ENCODE data around the gene SLC66A2. TPM values are rescaled to one million over a fixed set of nuclear protein-coding genes. Genes with fewer than 3 reads are reported as not detected.

Gene SLC66A2
- total and polyA plus RNA-seq, 10 donors, result 28.7 to 61.9 (median 50.0) TPM

- TF ChIP-seq, protein P1, sequence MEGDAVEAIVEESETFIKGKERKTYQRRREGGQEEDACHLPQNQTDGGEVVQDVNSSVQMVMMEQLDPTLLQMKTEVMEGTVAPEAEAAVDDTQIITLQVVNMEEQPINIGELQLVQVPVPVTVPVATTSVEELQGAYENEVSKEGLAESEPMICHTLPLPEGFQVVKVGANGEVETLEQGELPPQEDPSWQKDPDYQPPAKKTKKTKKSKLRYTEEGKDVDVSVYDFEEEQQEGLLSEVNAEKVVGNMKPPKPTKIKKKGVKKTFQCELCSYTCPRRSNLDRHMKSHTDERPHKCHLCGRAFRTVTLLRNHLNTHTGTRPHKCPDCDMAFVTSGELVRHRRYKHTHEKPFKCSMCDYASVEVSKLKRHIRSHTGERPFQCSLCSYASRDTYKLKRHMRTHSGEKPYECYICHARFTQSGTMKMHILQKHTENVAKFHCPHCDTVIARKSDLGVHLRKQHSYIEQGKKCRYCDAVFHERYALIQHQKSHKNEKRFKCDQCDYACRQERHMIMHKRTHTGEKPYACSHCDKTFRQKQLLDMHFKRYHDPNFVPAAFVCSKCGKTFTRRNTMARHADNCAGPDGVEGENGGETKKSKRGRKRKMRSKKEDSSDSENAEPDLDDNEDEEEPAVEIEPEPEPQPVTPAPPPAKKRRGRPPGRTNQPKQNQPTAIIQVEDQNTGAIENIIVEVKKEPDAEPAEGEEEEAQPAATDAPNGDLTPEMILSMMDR (IDR thresholded peaks at IDR 0.05 in 8 of 11, conservative IDR thresholded peaks at IDR 0.05 in 3 of 11), result no peak
- TF ChIP-seq POLR2A (IDR thresholded peaks at IDR 0.05) (no peak), POLR2AphosphoS5 (IDR thresholded peaks at IDR 0.05) (no peak)
- Histone ChIP-seq H3K36me3 (peaks cover 0 to 87% (median 56%) of the 10 kb centered on the region in 6 donors), H3K4me1 (peaks cover 4 to 53% (median 24%) of the 10 kb centered on the region in 6 donors), H3K9me3 (peaks cover 0 to 17% (median 9%) of the 10 kb centered on the region in 8 donors), H3K27me3 (replicated peaks in 1 of 7) (no peaks in the 10 kb centered on the region), H3K4me3 (no peak overlapping the region), H3K27ac (no peak overlapping the region)
- peak; percentile 47 for DNase-seq
- WGBS, 5 donors, result 83 to 93% (median 84%) methylated on average over 14 to 17 of the region's 17 CpGs
- intact Hi-C loops (cut with DNase I; ENCODE audit: low total_unique reads), result loop anchor here (10.0 kb wide), 1 partner anchor 256 kb away; no protein-coding TSS in a partner anchor
Measured at GRCh38 chr18:79940814-79941472, 10.5 kb downstream of the SLC66A2 start.

DNA sequence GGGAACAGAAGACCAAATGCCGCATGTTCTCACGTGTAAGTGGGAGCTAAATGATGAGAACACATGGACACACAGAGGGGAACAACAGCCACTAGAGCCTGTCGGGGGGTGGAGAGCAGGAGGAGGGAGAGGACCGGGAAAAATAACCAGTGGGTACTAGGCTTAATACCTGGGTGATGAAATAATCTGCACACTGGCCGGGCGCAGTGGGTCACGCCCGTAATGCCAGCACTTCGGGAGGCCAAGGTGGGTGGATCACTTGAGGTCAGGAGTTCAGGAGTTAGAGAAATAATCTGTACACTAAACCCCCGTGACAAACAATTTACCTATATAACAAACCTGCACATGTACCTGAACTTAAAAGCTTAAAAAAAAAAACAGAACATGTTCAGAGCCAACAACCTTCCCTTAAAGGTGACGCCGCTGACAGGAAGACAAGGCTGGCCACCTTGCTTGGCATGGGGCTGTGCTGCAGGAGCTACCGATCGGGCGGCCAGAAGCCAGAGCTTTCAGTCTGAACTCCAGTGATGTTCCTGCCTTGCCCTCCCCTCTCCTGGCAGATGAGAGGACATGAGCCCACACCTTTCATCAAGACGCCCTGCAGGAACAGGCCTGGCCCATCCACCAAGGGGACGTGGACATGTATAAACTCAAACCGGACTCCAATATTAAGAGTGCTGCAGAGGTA, 11.2 kb downstream of the SLC66A2 start:
- DNase-seq, result no peak
- TF ChIP-seq, protein P1 (IDR thresholded peaks at IDR 0.05 in 8 of 11, conservative IDR thresholded peaks at IDR 0.05 in 3 of 11), result no peak
- TF ChIP-seq POLR2A (IDR thresholded peaks at IDR 0.05) (no peak), POLR2AphosphoS5 (IDR thresholded peaks at IDR 0.05) (no peak)

DNA sequence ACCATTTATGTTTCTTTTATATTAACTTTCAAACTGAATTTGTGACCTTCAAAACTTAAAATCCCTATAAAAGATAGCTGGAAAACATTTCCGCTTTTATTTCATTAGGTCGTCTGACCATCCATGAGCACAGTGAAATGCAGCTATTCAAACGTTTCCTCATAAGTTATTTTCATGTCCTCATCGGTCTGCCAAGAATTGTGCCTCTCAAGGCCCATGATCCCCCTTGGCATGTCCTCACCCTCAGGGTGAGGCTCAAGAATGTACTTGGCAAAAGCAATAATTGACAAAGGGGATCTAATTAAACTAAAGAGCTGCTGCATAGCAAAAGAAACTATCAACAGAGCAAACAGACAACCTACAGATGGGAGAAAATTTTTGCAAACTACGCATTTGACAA, 12.4 kb downstream of the SLC66A2 start:
- Histone ChIP-seq H3K36me3 (peaks cover 0 to 100% (median 68%) of the 10 kb centered on the region in 6 donors), H3K27me3 (replicated peaks in 1 of 7) (no peaks in the 10 kb centered on the region), H3K4me1 (peaks cover 0 to 49% (median 13%) of the 10 kb centered on the region in 6 donors), H3K9me3 (peaks cover 0 to 35% (median 21%) of the 10 kb centered on the region in 8 donors), H3K4me3 (no peak overlapping the region), H3K27ac (peak overlapping the region in 3 of 8 donors; percentile 3 to 29 (median 24))
- TF ChIP-seq, protein P1 (IDR thresholded peaks at IDR 0.05 in 8 of 11, conservative IDR thresholded peaks at IDR 0.05 in 3 of 11), result no peak
- TF ChIP-seq POLR2A (IDR thresholded peaks at IDR 0.05), result no peak
- TF ChIP-seq POLR2AphosphoS5 (IDR thresholded peaks at IDR 0.05), result no peak
- no peak for DNase-seq
- intact Hi-C loops (cut with DNase I; ENCODE audit: low total_unique reads), result no loop called here
- WGBS, 5 donors, result 68 to 80% (median 76%) methylated on average over 5 of the region's 5 CpGs

More for the DNA sequence above, 11.2 kb downstream of the SLC66A2 start:
- Histone ChIP-seq H3K4me1 (peaks cover 3 to 49% (median 19%) of the 10 kb centered on the region in 6 donors), H3K27me3 (replicated peaks in 1 of 7) (no peaks in the 10 kb centered on the region), H3K9me3 (peaks cover 0 to 23% (median 15%) of the 10 kb centered on the region in 8 donors), H3K27ac (no peak overlapping the region), H3K4me3 (no peak overlapping the region), H3K36me3 (peaks cover 0 to 89% (median 62%) of the 10 kb centered on the region in 6 donors)
- intact Hi-C loops (cut with DNase I; ENCODE audit: low total_unique reads), result loop anchor here (10.0 kb wide), 1 partner anchor 255 kb away; no protein-coding TSS in a partner anchor
- 92 to 98% (median 96%) methylated on average over 18 of the region's 18 CpGs for WGBS, 5 donors

DNA sequence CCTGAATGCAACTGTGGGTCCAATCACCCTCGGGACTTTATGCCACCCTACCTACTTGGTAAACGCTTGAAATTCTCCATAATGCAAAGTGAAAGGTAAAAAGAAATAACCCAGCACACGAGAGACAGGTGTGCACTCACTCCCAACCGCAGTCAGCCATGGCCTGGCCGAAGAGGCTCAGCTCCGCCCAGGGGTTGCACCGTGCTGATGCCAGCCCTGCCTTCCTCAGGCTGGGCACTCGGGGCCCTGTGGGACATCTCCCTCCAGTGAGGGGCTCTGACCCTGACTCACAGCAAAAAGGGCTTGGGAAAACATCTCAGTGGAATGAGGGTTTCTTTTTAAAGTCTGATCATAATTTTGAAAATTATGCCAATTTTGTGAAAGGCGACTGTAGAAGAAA, 13.3 kb downstream of the SLC66A2 start:
- H3K9me3 ChIP-seq, result peaks cover 0 to 44% (median 30%) of the 10 kb centered on the region in 8 donors
- no peak overlapping the region for H3K4me3 ChIP-seq
- H3K36me3 ChIP-seq, result peaks cover 0 to 100% (median 74%) of the 10 kb centered on the region in 6 donors
- 92 to 96% (median 94%) methylated on average over 9 of the region's 9 CpGs for WGBS, 5 donors
- H3K4me1 ChIP-seq, result peaks cover 0 to 44% (median 9%) of the 10 kb centered on the region in 6 donors
- intact Hi-C loops (cut with DNase I; ENCODE audit: low total_unique reads), result no loop called here
- no peaks in the 10 kb centered on the region for H3K27me3 ChIP-seq (replicated peaks in 1 of 7)
- H3K27ac ChIP-seq, result peak overlapping the region in 1 of 8 donors; percentile 3
- TF ChIP-seq POLR2AphosphoS5 (IDR thresholded peaks at IDR 0.05) (no peak), POLR2A (IDR thresholded peaks at IDR 0.05) (no peak)
- TF ChIP-seq, protein P1 (IDR thresholded peaks at IDR 0.05 in 8 of 11, conservative IDR thresholded peaks at IDR 0.05 in 3 of 11), result no peak
- peak; percentile 55 for DNase-seq
